8988T (cell line): ENCODE results near the gene GPR84.

ENCODE experiments used
- DNase-seq: peaks from one replicate; pipeline ENCODE4 v3.0.0; 2011

The GPR84 gene

GRCh38 chr12:54390668-54391551 lies 26.6 kb upstream of the GPR84 start:
- DNase-seq = peak; percentile 72

- DNase-seq = no peak
Measured at GRCh38 chr12:54390176-54390667, 25.9 kb upstream of the GPR84 start.

GRCh38 chr12:54389607-54390175 lies 25.4 kb upstream of the GPR84 start:
- no peak for DNase-seq

- no peak for DNase-seq
Measured at GRCh38 chr12:54389134-54389508, 24.8 kb upstream of the GPR84 start.

GRCh38 chr12:54388237-54389133 lies 24.2 kb upstream of the GPR84 start:
- DNase-seq = no peak

GRCh38 chr12:54387114-54387467 lies 22.8 kb upstream of the GPR84 start:
- no peak for DNase-seq

- DNase-seq = no peak
Measured at GRCh38 chr12:54386403-54387113, 22.3 kb upstream of the GPR84 start.

- no peak for DNase-seq
Measured at GRCh38 chr12:54385251-54385914, 21.1 kb upstream of the GPR84 start.

GRCh38 chr12:54384591-54385041 lies 20.3 kb upstream of the GPR84 start, which contains the start of gene ZNF385A:
ZNF385A (minus strand) TSS chr12:54384733; CDS start chr12:54384514, 219 bp downstream.
- no peak for DNase-seq

- no peak for DNase-seq
Measured at GRCh38 chr12:54383041-54383609, 18.8 kb upstream of the GPR84 start.

GRCh38 chr12:54381136-54381535 lies 16.9 kb upstream of the GPR84 start:
- no peak for DNase-seq

- peak; percentile 97 for DNase-seq
Measured at GRCh38 chr12:54379398-54380201, 15.3 kb upstream of the GPR84 start.

GRCh38 chr12:54378796-54379397 lies 14.6 kb upstream of the GPR84 start:
- DNase-seq = peak; percentile 90

GRCh38 chr12:54377797-54378515 lies 13.7 kb upstream of the GPR84 start:
- DNase-seq = no peak

GRCh38 chr12:54377007-54377406 lies 12.7 kb upstream of the GPR84 start:
- no peak for DNase-seq

- DNase-seq = no peak
Measured at GRCh38 chr12:54376596-54376995, 12.3 kb upstream of the GPR84 start.

- DNase-seq = no peak
Measured at GRCh38 chr12:54375259-54375579, 10.9 kb upstream of the GPR84 start.

GRCh38 chr12:54374562-54375258 lies 10.4 kb upstream of the GPR84 start:
- DNase-seq = no peak
